ENCODE data around the gene MYH16.

DNA sequence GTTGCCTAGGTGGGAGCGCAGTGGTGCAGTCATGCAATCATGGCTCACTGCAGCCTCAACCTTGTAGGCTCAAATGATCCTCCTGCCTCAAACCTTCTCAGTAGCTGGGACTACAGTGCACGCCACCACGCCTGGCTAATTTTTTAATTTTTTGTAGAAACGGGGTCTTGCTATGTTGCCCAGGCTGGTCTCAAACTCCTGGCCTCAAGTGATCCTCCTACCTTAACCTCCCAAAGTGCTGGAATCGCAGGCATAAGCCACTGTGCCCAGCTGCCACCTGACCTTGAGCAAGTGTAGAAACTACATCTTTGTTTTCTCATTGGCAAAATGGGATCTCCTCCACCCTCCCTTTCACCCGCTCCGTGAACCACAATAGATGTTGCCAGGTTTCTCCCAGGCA lies 15.0 kb upstream of the MYH16 start:
- TF ChIP-seq, protein P1, sequence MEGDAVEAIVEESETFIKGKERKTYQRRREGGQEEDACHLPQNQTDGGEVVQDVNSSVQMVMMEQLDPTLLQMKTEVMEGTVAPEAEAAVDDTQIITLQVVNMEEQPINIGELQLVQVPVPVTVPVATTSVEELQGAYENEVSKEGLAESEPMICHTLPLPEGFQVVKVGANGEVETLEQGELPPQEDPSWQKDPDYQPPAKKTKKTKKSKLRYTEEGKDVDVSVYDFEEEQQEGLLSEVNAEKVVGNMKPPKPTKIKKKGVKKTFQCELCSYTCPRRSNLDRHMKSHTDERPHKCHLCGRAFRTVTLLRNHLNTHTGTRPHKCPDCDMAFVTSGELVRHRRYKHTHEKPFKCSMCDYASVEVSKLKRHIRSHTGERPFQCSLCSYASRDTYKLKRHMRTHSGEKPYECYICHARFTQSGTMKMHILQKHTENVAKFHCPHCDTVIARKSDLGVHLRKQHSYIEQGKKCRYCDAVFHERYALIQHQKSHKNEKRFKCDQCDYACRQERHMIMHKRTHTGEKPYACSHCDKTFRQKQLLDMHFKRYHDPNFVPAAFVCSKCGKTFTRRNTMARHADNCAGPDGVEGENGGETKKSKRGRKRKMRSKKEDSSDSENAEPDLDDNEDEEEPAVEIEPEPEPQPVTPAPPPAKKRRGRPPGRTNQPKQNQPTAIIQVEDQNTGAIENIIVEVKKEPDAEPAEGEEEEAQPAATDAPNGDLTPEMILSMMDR (IDR thresholded peaks at IDR 0.05): no peak
- TF ChIP-seq POLR2A (IDR thresholded peaks at IDR 0.05): no peak

All from testis (tissue), 2 donors.